Activated CD4-positive, CD25-positive, alpha-beta regulatory T cell treated with anti-CD3 and anti-CD28 coated beads, Interleukin-2, amount 50 U/mL, for 72 hours (primary cell): ENCODE measurements around the gene NOX3.
"Not testable (repeated sequence)": the region's sequence is repeated elsewhere in the genome, so short reads cannot be mapped to it uniquely, and the experiment has no call there.

Source experiments
- DNase-seq: peaks from one replicate; pipeline ENCODE4 v3.0.0; 2021

The NOX3 gene

DNA sequence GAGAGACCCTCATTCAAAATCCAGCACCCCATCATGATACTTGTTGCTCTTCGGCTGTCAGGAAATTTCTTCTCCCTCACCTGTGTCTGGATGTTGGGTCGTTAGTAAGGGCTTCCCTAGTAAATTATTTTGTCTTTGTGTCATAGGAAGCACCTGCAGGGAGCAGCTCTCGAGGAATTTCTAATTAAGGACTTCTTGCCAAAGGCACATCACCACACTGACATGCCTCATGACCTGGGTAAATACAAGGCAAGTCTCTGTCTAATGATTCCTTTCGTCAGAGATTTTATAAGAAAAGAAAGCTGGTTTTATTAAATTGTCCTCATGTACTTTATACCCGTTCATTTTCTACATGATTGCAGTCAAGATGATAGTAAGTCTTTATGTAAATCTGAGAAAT lies at the start of gene NOX3:
Gene NOX3 (minus strand): TSS at position 74 of the 400 bp plus-strand sequence. CDS start 39 bp downstream, at position 35.
- DNase-seq: no peak

DNA sequence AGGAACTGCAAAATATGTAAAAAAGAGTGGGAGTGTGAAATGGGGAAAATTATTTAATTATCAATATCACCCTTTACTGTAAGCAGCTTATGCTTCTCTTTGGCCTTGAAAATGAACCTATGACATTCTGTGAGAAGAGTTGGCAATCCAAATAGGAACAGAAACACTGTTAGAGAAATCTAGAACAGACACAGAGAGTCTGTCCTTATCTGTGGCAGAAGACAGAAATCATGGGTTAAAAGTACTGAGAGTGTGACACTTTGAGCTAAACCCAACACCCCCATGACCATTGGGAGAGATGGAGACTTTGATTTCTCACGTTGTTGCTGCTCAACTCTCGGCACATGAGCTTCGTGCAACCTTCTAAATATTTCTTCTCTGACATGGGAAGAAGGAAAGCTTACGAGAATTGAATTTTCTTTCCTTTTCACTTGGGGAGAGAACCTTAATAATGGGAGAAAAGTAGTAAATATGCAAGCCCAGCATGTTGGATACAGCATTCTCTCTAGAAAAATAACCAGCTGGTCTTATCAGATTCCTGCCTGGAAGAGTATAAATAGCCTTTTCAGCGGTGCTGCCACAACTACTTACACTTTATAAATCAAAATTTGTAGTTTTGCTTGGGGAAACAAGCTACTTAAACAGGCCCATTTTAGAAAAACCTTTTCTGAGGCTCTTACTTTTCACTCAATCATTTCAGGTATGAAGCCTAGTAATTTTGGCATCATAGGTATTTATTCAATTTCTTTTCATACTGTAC lies 49.4 kb upstream of the NOX3 start:
- DNase-seq: no peak

GRCh38 chr6:155502393-155502792 lies 46.8 kb upstream of the NOX3 start:
- DNase-seq: no peak

DNA sequence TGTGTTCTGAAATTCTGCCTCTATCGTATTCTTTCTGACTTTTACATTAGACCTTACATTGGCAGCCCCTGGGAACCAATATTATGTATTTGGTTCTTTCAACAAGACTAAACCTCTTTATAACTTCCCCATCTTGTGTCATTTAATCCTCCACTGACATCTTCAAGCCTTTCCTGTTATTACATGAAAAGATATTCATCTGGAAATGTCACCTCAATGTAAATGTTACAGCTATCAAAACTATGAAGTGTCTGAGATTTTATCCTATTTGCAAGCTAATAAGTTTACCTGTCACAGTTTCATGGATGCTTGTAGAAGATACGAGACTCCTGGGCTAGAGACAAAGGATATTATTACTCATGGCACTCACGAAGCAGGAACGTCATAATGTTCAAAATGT lies 43.9 kb upstream of the NOX3 start:
- DNase-seq: no peak

DNA sequence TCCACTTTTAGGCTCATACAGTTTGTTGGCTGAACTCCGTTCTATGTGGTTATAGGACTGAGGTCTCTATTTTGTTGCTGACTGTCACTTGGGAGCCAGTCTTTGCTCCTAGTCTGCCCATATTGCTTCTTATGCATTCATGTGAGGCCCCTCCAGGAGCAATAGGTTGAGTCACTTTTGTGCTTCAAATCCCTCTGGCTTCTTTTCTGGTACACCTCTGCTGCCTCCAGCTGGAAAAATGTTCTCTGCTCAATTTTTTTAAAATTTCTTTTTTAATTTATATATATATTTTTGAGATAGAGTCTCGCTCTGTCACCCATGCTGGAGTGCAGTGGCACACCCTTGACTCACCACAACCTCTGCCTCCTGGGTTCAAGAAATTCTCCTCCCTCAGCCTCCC lies 42.7 kb upstream of the NOX3 start:
- no peak for DNase-seq

DNA sequence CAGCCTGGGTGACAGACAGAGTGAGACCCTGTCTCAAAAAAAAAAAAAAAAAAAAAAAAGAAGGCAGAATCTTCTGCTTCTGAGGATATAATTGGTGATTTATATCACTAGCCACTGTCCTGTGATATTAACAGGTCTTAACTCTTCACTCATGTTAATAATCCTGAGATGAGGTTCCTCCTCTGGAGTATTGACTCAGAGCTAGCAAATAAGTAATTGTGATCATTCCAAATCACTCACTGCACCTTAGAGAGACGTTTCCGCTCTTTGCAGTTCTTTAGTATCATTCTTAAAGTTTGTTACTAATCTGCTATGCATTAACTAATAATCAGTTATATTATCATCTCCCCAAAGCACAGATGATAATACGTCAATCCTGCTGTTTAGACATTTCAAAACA lies 41.6 kb upstream of the NOX3 start:
- DNase-seq: no peak

DNA sequence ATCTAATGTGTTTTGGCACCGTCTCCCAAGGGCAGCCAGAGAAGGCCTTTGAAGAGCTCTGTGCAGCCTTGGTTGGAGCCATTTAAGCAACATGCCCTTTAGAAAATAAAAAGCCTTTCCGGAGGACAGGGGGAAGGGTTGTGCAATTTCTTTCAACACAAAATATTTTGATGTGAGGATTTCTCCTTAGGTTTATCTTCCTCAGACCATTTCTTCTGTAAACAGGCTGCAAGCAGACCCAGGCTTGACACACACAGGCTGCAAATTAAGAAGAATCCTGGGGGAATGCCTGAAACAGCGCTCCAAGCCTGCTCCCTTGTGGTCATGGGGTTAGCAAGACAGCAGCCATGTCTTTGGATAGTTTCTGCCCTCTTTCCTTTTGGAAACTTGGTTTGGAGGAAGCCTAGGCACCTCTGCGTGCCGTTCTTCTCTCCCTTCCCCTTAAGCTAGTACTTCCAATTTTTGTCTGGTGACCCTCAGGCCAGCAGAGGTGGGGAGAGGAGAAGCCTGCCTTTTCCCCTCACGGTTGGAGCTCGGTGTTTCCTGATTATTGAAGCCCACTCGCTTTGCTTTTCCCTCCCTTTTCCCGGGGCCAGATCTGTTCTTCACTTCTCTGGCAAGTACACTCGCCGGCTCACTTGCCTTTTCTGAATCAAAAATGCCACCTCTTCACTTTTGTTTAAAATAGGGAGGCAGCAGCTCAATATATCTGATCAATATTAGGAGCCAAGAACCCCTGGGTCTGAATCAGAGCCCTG lies 39.6 kb upstream of the NOX3 start:
- no peak for DNase-seq

GRCh38 chr6:155493694-155494143 lies 38.1 kb upstream of the NOX3 start:
- no peak for DNase-seq

- DNase-seq: no peak
These were observed 37.5 kb upstream of the NOX3 start for GRCh38 chr6:155493026-155493693.

DNA sequence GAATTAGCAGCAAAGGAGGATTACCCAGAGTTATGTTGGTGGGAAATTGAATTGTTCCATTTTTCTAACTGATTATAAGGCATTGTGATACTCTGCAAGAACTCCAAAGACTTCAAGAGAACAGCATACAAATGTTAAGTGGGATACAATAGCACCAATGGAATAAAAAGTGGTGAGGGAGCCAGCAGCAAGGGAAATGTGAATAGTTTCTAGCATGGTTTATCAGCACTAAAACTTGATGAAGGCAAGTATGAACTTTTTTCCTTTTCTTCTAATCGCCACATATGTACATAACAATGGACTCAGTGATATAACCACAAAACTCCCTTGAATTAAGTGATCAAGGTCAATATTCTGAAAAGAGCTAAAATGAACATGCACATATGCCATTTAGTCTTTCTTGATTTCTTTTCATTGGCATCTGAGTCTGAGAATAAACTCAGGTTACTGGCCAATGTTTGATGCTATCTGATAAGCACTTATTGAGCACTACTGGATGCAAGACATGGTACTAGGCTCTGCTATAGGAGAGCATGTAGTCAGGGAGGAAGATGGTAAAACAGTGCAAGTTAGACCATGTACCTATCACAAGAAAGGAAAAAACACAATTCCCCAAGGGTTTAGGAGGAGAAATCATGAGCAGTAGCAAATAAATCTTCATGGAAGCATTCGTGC lies 36.6 kb upstream of the NOX3 start:
- no peak for DNase-seq

GRCh38 chr6:155491421-155491820 lies 35.8 kb upstream of the NOX3 start:
- no peak for DNase-seq

DNA sequence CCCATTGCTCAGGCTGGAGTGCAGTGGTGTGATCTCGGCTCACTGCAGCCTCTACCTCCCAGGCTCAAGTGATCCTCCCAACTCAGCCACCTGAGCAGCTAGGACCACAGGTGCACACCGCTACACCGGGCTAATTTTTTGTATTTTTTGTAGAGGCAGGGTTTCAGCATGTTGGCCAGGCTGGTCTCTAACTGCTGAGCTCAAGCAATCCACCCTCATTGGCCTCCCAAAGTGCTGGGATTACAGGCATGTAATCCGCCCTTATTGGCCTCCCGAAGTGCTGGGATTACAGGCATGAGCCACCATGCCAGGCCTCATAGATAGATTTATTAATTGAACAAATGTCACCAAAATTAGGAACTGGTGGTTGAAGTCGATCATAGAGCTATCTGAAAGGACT lies 32.6 kb upstream of the NOX3 start:
- DNase-seq: not testable (repeated sequence)

GRCh38 chr6:155487371-155488130 lies 31.9 kb upstream of the NOX3 start:
- DNase-seq: no peak

- DNase-seq: no peak
These were observed 31.2 kb upstream of the NOX3 start for GRCh38 chr6:155486721-155487294.

DNA sequence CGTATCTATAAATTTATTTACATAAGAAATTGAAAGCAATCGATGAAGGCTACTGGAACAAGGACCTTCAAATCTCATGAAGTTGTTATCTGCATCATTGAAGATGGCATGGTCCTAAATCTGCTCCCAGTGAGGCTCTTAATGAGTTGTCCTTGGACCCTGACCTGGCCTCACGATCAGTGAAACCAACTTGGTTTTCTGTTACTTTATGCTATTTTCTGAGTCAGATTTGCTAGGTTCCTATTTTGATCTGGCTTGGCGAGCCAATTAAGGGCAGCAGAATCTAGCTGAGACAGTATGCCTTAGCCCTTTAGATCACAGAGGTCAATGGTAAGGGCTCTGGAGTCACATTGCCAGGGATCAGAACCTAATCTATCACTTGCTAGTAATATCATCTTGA lies 30.1 kb upstream of the NOX3 start:
- DNase-seq: no peak

DNA sequence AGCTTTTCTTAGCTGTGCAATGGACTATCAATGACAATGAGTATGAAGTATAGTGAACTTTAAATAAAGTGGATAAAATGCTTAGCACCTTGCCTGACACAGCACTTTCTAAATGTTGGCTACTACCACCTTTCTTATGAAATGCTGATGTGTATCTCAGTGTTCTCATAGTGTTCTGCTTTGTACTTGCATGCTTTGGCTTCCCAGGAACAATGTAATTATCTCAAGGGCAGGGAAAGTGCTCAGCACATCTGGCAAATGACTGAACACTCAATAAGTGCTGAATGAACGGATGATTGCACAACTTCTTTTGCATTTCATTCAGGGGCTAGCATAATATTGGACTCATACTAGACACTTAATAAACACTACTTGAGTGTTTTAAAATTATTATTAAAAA lies 28.2 kb upstream of the NOX3 start:
- DNase-seq: no peak

- no peak for DNase-seq
These were observed 25.6 kb upstream of the NOX3 start for GRCh38 chr6:155481215-155481614.

GRCh38 chr6:155473741-155474140 lies 18.1 kb upstream of the NOX3 start:
- DNase-seq: no peak

DNA sequence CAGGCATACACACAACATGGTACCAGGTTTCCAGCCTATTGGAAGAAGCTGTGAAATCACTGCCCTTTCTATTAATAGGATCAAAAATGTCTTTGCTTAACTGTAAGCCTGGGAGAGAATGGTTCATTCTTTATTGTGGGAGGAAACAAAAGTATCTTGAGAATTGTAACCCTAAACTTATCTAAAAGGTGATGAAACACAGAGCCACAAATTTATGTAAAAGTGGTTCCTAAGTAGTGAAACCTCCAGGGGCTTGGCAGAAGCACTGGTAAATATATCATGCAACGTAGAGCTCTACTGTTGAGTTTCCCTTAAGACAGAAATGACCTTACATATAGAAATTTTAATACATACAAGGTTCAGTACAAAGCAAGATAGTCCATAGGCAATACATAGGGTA lies 17.2 kb upstream of the NOX3 start:
- DNase-seq: no peak

- DNase-seq: not testable (repeated sequence)
These were observed 15.5 kb upstream of the NOX3 start for GRCh38 chr6:155470979-155471616.

- not testable (repeated sequence) for DNase-seq
These were observed 12.9 kb upstream of the NOX3 start for GRCh38 chr6:155468543-155468942.

DNA sequence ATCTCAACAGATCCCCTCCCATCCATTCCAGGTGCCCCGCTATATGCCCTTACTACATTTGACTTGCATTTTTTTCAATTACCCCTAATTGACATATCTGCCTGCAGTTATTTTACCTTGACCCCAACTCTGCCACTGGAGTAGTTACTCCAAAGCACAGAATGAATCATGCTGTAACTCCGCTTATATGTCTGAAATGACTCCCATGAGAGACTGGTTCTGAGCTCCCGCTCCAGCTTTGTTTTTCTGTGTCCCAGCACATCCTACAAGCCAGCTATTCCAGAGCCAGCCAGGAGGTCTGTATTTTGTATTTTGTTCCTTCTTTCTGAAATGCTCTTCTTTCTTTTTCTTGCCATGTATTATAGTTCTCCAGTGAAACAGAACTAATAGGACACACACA lies 10.9 kb upstream of the NOX3 start:
- DNase-seq: no peak
